LNCAP (cell line): Measurements from ENCODE around the gene ZNF385C.

Experiments
- CTCF ChIP-seq: fragments of 450-650 bp; IDR thresholded peaks from 2 replicates; pipeline ENCODE4 v1.5.1; 2017; ENCODE audit warnings: mild to moderate bottlenecking

ZNF385C gene

GRCh38 chr17:41996855-41997164 lies 101.5 kb downstream of the ZNF385C start:
- no peak for TF ChIP-seq CTCF

- TF ChIP-seq CTCF, result no peak
These were observed 105.7 kb downstream of the ZNF385C start for GRCh38 chr17:41992576-41992975.

- TF ChIP-seq CTCF, result no peak
These were observed 108.4 kb downstream of the ZNF385C start for GRCh38 chr17:41989702-41990419.

- TF ChIP-seq CTCF, result no peak
These were observed 109.9 kb downstream of the ZNF385C start for GRCh38 chr17:41988418-41988817.

- no peak for TF ChIP-seq CTCF
These were observed 110.6 kb downstream of the ZNF385C start for GRCh38 chr17:41987642-41988041.

- no peak for TF ChIP-seq CTCF
These were observed 111.6 kb downstream of the ZNF385C start for GRCh38 chr17:41986634-41987033.

- no peak for TF ChIP-seq CTCF
These were observed 112.4 kb downstream of the ZNF385C start for GRCh38 chr17:41985919-41986318.

- no peak for TF ChIP-seq CTCF
These were observed 113.8 kb downstream of the ZNF385C start for GRCh38 chr17:41984454-41984853.
